Body of pancreas (tissue), 4 donors: ENCODE data around the gene INTS6L. TPM values are rescaled to one million over a fixed set of nuclear protein-coding genes. Genes with fewer than 3 reads are reported as not detected.

ENCODE experiments used
- ATAC-seq: fragments of 150-250 bp; one replicate; pipeline ENCODE4 v1.9.1; 2016
- DNase-seq, 4 donors: peaks; one replicate each; pipeline ENCODE4 v3.0.0-alpha.2; 2019
- H3K27ac ChIP-seq, 4 donors: fragments of 200-600 bp; sonication (generic); 1 replicate in 3 of 4; 2 replicates in 1 of 4; pipeline versions ENCODE4 v1.5.1 to v1.6.1; 2016 to 2019; ENCODE audit warnings: mild to moderate bottlenecking in 1 of 4, mixed read lengths in 1 of 4, moderate library complexity in 1 of 4
- H3K27me3 ChIP-seq, 2 donors: fragments of 200-600 bp; sonication (generic); one replicate each; pipeline ENCODE4 v1.6.0; 2016; ENCODE audit warnings: mild to moderate bottlenecking in 1 of 2
- H3K36me3 ChIP-seq, 2 donors: fragments of 200-600 bp; sonication (generic); replicated peaks in 1 of 2; 2 replicates each; pipeline ENCODE4 v1.5.1; 2016; ENCODE audit warnings: low read depth in 2 of 2; ENCODE audit not compliant: insufficient read depth in 1 of 2
- H3K4me1 ChIP-seq: fragments of 200-600 bp; sonication (generic); one replicate; pipeline ENCODE4 v1.6.0; 2016
- H3K4me3 ChIP-seq, 2 donors: fragments of 200-600 bp; sonication (generic); 1 replicate in 1 of 2; 2 replicates in 1 of 2; pipeline ENCODE4 v1.5.1; 2016 to 2019
- H3K9me3 ChIP-seq, 3 donors: fragments of 200-600 bp; sonication (generic); 1 replicate in 2 of 3; 2 replicates in 1 of 3; pipeline ENCODE4 v1.5.1; 2016
- CTCF ChIP-seq, 7 experiments: fragments of 450-650 bp in 4 of 7; fragments of 200-600 bp in 3 of 7; sonication (generic) in 3 of 7; IDR thresholded peaks; one replicate each; pipeline ENCODE4 v1.5.1; 2016 to 2019; ENCODE audit warnings: antibody characterized with exemption in 7 of 7
- POLR2A ChIP-seq, 3 donors: fragments of 450-650 bp; IDR thresholded peaks; one replicate each; pipeline ENCODE4 v1.6.1; 2016; ENCODE audit warnings: antibody characterized with exemption in 3 of 3, mild to moderate bottlenecking in 2 of 3
- WGBS, 2 donors: methylation state at CpG; one replicate each; pipeline ENCODE4 v1.1.5; 2017; 5-methylcytosine and 5-hydroxymethylcytosine counted together
- intact Hi-C: fragments of 100-400 bp; cut with DNase I; formaldehyde crosslinking; loops from one replicate; pipeline ENCODE4 v1.15.1; 2023
- total RNA-seq, 2 donors: library from RNA; depleted of rRNA; stranded (reverse); fragments of >200 nt; gene quantifications; one replicate each; pipeline ENCODE4 v1.1.0, GENCODE V29; 2016

The INTS6L gene
- total RNA-seq, 2 donors from 2014 or later, result 4.7 to 6.9 TPM

GRCh38 chrX:135481696-135482179, 38.7 kb upstream of the INTS6L start:
- no peak overlapping the region for H3K27ac ChIP-seq
- no peaks in the 10 kb centered on the region for H3K9me3 ChIP-seq
- intact Hi-C loops, result no loop called here
- no peak for TF ChIP-seq POLR2A (IDR thresholded peaks at IDR 0.05)
- H3K36me3 ChIP-seq, result no peaks in the 10 kb centered on the region
- no peak for DNase-seq
- H3K4me3 ChIP-seq, result no peak overlapping the region
- no peak for ATAC-seq
- H3K4me1 ChIP-seq, result no peaks in the 10 kb centered on the region
- 31 to 47% methylated on average over 7 of the region's 7 CpGs for WGBS, 2 donors
- H3K27me3 ChIP-seq, result no peaks in the 10 kb centered on the region

GRCh38 chrX:135484641-135485289, 35.7 kb upstream of the INTS6L start:
- ATAC-seq, result no peak
- H3K27ac ChIP-seq, result no peak overlapping the region

GRCh38 chrX:135489542-135489941, 30.9 kb upstream of the INTS6L start:
- H3K4me1 ChIP-seq, result no peaks in the 10 kb centered on the region
- no peak overlapping the region for H3K4me3 ChIP-seq
- no peaks in the 10 kb centered on the region for H3K36me3 ChIP-seq
- TF ChIP-seq CTCF (IDR thresholded peaks at IDR 0.05), result no peak
- no peak for TF ChIP-seq POLR2A (IDR thresholded peaks at IDR 0.05)
- no peaks in the 10 kb centered on the region for H3K9me3 ChIP-seq
- DNase-seq (no peak), ATAC-seq (no peak)
- intact Hi-C loops, result no loop called here
- WGBS, 2 donors, result 50 to 85% methylated on average over 1 of the region's 1 CpG
- no peaks in the 10 kb centered on the region for H3K27me3 ChIP-seq
- no peak overlapping the region for H3K27ac ChIP-seq

More at GRCh38 chrX:135484641-135485289, 35.7 kb upstream of the INTS6L start:
- Histone ChIP-seq H3K4me3 (no peak overlapping the region), H3K36me3 (no peaks in the 10 kb centered on the region), H3K9me3 (no peaks in the 10 kb centered on the region), H3K4me1 (no peaks in the 10 kb centered on the region), H3K27me3 (no peaks in the 10 kb centered on the region)
- DNase-seq, result peak in 3 of 4 donors; percentile 10 to 22 (median 17)
- intact Hi-C loops, result no loop called here
- WGBS, 2 donors, result 8 to 13% methylated on average over 2 to 3 of the region's 3 CpGs
- TF ChIP-seq POLR2A (IDR thresholded peaks at IDR 0.05) (no peak), CTCF (IDR thresholded peaks at IDR 0.05) (peak in 5 of 7 experiments; percentile 21 to 61 (median 54))

GRCh38 chrX:135490979-135491514, 29.4 kb upstream of the INTS6L start:
- no peaks in the 10 kb centered on the region for H3K27me3 ChIP-seq
- no peak for TF ChIP-seq POLR2A (IDR thresholded peaks at IDR 0.05)
- no peak for TF ChIP-seq CTCF (IDR thresholded peaks at IDR 0.05)
- no peaks in the 10 kb centered on the region for H3K36me3 ChIP-seq
- no peak overlapping the region for H3K27ac ChIP-seq
- ATAC-seq (no peak), DNase-seq (no peak)
- WGBS, 2 donors, result 47 to 60% methylated on average over 4 of the region's 4 CpGs
- H3K4me3 ChIP-seq, result no peak overlapping the region
- intact Hi-C loops, result no loop called here
- no peaks in the 10 kb centered on the region for H3K4me1 ChIP-seq
- H3K9me3 ChIP-seq, result no peaks in the 10 kb centered on the region

- ATAC-seq (no peak), DNase-seq (no peak)
- 71 to 82% methylated on average over 6 of the region's 6 CpGs for WGBS, 2 donors
- no peaks in the 10 kb centered on the region for H3K4me1 ChIP-seq
- intact Hi-C loops, result no loop called here
- H3K4me3 ChIP-seq, result no peak overlapping the region
- no peaks in the 10 kb centered on the region for H3K36me3 ChIP-seq
- H3K9me3 ChIP-seq, result no peaks in the 10 kb centered on the region
- H3K27ac ChIP-seq, result no peak overlapping the region
- H3K27me3 ChIP-seq, result no peaks in the 10 kb centered on the region
- TF ChIP-seq POLR2A (IDR thresholded peaks at IDR 0.05) (no peak), CTCF (IDR thresholded peaks at IDR 0.05) (no peak)
These were observed 26.0 kb upstream of the INTS6L start for GRCh38 chrX:135494453-135494852.
